Activated CD4-positive, alpha-beta T cell treated with anti-CD3 and anti-CD28 coated beads, Interleukin-2, Interleukin-6, amounts not matched to agents 100 ng/mL and 50 ng/mL, durations not matched to agents 16 hours and 8 hours (primary cell): ENCODE results near the gene N4BP2.
"Not testable (repeated sequence)": the region's sequence is repeated elsewhere in the genome, so short reads cannot be mapped to it uniquely, and the experiment has no call there.

Experiments
- DNase-seq: peaks from one replicate; pipeline ENCODE4 v3.0.0-alpha.2; 2020

Gene N4BP2

DNA sequence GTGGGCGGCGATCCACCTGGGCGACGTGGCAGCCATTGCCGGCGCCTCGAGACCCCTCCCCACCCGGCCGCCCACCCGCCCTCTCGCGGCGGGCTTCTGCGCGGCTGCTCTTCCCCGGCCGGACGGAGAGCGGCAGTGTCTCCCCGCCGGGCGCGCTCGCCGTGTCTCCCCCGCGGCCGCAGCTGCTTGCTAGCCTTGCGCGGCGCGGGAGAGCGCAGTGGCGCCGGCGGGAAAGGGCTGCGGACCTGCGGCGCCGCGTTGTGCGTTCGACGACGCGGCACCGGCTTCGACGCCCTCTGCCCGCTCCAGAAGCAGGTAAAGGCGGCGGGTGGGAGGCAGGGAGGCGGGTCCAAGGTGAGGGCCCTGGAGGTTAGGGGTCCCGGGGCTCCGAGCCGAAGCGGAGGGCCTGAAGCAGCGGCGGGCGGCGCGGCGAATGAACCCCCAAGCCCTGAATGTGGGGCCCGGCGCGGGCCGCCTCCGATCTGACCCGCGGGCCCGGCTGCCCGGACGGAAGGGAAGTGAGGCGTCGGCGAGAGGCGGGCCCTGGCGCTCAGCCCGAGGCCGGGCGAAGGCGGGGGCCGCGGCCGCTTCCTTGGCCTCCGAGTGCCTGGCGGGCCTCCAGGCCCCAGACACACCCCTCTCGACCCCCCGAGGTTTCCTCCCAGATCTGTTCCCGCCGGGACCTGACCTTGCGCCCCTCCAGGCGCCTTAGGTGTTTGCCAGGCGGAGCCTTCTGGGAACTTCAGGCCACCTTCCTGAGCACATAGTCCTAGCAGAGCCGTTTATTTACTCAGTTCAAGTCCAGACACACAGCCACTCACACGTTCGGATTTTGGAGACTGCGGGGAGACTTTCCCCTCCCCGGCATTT, at the start of gene N4BP2:
N4BP2 (plus strand) TSS at position 135 of the 870 bp plus-strand sequence. CDS start 40,491 bp downstream, outside the sequence.
- DNase-seq, result peak; percentile 82

DNA sequence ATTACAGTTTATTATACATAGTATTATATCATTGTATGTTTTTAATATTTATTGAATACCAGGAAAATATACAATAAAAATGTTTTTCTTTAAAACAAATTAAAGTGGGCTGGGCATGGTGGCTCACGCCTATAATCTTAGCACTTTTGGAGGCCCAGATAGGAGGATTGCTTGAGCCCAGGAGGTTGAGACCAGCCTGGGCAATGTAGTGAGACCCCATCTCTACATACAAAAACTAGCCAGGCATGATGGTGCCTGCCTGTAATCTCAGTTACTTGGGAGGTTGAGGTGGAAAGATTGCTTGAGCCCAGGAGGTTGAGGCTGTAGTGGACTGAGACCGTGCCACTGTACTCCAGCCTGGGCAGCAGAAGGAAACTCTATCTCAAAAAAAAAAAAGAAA, 40.6 kb upstream of the N4BP2 start:
- DNase-seq, result no peak

DNA sequence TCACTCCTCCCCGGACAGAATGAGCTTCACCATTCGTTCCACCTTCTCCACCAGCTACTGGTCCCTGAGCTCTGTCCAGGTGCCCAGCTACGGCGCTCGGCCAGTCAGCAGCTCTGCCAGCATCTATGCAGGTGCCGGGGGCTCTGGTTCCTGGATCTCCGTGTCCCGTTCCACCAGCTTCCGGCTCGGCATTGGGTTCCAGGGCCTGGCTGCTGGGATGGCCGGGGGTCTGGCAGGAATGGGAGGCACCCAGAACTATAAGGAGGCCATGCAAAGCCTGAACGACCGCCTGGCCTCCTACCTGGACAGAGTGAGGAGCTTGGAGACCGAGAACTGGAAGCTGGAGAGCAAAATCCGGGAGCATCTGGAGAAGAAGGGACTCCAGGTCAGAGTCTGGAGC, 36.4 kb upstream of the N4BP2 start:
- no peak for DNase-seq

GRCh38 chr4:40021116-40021515, 35.5 kb upstream of the N4BP2 start:
- not testable (repeated sequence) for DNase-seq

DNA sequence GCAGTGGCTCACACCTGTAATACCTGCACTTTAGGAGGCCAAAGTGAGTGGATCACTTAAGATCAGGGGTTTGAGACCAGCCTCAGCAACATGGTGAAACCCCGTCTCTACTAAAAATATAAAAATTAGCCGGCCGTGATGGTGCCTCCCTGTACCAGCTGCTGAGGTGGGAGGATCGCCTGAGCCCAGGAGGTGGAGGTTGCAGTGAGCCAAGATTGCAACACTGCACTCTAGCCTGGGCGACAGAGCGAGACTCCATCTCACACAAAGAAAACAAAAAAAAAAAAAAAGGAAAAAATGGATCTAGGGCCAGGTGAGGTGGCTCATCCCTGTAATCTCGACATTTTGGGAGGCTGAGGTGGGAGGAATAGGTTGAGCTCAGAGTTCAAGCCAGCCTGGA, 32.6 kb upstream of the N4BP2 start:
- not testable (repeated sequence) for DNase-seq

- no peak for DNase-seq
Measured at GRCh38 chr4:40032785-40033184, 23.9 kb upstream of the N4BP2 start.

DNA sequence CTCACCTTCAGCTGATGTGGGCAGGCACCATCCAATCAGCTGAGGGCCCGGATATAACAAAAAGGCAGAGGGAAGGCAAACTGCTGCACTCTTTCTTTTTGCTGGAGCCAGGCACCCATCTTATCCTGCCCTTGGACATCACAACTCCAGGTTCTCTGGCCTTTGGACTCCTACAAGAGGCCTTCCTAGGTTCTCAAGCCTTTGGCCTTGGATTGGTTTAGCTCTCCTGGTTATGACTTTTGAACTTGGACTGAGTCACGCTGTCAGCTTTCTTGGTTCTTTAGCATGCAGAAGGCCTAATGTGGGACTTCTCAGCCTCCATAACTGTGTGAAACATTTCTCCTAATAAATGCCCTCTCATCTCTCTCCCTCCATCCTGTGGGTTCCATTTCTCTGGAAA, 23.0 kb upstream of the N4BP2 start:
- no peak for DNase-seq

GRCh38 chr4:40038977-40039376, 17.7 kb upstream of the N4BP2 start:
- no peak for DNase-seq

DNA sequence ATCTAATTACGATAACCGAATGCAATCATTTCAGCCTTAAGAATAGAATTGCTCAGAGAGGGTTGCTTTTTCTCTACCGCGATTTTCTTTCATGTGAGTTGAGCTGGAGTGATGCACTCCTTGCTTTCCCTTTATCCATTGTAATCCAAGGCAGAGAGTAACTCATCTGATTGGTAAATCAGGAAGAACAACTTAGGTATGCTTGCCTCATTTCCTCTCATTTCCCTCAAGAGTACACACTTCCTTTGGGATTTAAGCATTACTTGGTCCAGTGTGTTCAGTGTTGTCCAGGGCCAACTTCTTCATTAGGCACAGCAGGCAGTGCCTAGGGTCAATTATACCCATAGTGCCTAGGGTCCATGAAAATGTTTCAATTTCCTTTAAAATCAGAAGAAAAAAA, 15.7 kb upstream of the N4BP2 start:
- DNase-seq, result no peak

DNA sequence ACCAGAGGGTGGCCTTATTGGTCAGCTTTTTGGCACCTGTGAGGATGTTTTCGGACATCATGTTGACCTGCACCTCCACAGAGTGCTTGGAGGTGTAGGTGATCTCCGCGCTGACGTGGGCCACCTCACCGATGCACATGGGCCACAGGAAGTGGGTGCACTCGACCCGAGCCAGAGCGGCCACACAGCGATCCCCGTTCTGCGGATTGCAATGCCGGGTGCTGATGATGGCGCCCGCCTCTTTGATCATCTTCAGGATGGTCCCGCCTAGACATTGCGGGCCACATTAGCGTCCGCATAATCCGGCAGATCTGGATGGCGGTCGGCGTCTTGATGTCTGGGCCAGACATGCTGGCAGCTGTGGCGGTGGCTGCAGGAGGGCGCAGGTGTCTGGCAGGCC, 12.9 kb upstream of the N4BP2 start:
- no peak for DNase-seq

DNA sequence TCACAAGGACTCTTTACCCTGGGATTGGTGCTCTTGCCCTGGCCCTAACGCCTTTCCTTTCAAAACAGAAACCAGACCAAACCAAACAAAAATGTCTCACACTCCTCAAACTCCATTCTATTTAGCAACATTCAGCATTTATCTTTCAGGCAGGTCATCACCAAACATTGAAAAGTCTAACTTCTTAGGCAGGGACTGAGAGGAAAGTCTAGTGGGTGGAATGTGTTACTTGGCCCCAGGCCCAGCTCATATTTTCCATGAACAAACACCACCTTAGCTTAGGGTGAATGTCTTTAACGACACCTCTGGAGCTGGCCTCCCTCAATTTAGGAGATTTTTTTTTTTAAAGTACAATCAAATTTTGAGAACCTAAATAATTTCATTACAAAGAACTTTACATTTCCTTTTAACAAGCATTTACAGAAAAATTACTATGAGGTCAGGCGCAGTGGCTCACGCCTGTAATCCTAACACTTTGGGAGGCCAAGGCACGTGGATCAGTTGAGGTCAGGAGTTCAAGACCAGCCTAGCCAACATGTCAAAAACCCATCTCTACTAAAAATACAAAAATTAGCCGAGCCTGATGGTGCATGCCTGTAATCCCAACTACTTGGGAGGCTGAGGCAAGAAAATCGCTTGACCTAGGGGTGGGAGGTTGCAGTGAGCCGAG, 10.2 kb upstream of the N4BP2 start:
- peak; percentile 46 for DNase-seq

GRCh38 chr4:40053161-40053560, 3.5 kb upstream of the N4BP2 start:
- DNase-seq, result no peak

DNA sequence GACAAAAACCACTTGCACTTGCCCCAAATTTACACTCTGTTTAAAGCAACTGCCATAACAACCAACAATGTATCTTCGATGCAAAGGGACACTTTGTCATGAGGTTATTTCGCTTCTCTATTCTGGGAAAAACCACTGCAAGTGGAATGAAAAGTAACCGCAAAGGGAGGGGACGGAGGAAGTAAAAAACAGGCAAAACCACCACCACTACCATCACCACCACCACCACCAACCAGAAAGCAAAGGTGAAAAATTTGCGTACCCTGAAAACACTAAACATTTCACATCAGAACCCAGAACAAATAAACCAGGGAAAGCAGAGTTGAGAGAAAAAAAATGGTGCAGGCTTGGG, 1.2 kb upstream of the N4BP2 start:
- DNase-seq, result peak; percentile 88

DNA sequence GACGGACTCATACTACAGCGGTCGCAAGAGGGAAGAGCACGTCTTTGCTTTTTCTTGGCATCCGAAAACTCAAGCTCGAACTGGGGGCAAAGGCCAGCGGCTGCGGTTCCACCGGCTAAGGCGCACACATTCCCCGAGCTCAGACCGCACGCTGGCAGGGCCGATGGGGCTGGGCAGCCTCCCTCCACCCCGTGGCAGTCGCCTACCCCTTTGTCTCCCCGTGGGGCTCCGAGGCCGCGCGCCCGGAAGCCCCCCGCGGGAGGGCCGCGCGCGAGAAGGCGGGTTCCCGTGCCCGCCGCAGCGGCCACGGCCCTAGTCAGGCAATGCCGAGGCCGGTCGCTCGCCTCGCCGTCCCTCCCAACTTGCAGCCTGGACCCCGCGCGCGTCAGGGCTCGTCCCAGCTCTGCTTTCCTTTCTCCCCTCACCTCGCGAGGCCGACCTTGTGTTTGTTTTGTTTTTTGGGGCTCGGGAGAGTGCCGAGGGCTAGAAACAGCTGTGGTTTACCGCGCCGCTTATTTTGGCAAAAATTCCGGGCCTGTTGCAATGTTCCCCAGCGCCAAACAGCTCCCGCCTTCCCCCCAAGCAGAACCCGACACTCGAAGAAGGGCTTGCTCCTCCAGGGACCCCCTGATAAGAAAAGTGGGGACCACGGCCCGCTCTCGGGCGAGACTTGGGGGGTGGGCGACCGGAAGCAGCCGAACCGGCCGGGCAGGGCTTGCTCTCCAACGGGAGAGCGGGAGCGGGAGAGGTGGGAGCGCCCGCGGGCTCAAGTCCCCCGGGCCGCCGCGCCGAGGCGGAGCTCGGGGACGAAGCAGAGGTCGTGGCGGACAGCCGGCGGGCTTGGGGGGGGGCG, 561 bp upstream of the N4BP2 start:
- peak; percentile 62 for DNase-seq

- DNase-seq, result peak; percentile 91
Measured at GRCh38 chr4:40057586-40058091, 989 bp downstream of the N4BP2 start.

GRCh38 chr4:40058121-40058520, 1.5 kb downstream of the N4BP2 start:
- no peak for DNase-seq

DNA sequence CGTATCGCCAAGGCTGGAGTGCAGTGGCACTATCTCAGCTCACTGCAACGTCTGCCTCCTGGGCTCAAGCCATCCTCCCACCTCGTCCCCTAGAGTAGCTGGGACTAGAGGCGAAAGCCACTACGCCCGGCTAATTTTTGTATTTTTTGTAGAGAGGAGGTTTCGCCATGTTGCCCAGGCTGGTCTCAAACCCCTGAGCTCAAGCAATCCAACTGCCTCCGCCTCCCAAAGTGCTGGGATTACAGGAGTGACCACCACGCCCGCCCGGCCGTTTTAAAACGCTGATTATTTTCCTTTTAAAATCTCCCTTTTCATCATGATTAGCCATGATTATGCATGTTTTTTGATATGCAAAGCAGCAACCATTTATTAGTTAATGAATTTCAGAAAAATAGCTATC, 2.2 kb downstream of the N4BP2 start:
- DNase-seq, result no peak

DNA sequence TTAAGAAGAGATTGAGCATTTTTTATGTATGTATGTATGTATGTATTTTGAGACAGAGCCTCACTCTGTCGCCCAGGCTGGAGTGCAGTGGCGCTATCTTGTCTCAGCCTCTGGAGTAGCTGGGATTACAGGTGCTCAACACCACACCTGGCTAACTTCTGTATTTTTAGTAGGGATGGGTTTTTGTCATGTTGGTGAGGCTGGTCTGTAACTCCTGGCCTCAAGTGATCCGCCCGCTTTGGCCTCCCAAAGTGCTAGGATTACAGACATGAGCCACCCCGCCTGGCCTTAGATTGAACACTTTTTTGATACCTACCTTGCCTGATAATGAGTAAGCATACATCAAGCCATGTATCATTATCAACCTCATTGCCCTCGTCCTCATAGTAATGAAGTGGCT, 2.7 kb downstream of the N4BP2 start:
- no peak for DNase-seq

- DNase-seq, result no peak
Measured at GRCh38 chr4:40065010-40065409, 8.4 kb downstream of the N4BP2 start.

DNA sequence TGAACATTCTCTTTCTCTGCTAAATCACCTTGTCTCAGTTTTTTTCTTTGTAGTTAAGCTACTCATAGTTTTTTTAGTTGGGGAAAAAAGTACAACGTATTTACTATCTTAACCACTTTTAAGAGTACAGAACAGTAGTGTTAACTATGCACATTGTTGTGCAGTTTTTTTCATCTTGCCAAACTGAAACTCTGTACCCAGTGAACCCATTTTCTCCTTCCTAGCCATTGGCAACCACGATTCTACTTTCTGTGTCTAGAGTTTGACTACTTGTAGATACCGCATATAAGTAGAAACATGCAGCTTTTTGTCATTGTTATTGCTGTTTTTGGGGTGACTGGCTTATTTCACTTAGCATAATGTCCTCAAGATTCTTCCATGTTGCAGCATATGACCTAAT, 10.0 kb downstream of the N4BP2 start:
- no peak for DNase-seq

DNA sequence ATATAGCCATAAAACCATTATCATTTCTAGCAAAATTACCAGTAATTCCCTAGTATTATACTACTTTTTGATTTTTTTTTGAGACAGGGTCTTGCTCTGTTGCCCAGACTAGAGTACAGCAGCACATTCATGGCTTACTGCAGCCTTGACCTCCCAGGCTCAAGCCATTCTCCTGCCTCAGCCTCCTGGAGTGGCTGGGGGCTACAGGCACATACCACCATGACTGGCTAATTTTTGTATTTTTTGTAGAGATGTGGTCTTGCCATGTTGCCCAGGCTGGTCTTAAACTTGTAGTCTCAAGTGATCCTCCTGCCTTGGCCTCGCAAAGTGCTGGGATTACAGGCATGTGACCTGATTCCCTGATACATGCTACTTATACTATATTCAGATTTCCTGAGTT, 13.7 kb downstream of the N4BP2 start:
- DNase-seq, result no peak

DNA sequence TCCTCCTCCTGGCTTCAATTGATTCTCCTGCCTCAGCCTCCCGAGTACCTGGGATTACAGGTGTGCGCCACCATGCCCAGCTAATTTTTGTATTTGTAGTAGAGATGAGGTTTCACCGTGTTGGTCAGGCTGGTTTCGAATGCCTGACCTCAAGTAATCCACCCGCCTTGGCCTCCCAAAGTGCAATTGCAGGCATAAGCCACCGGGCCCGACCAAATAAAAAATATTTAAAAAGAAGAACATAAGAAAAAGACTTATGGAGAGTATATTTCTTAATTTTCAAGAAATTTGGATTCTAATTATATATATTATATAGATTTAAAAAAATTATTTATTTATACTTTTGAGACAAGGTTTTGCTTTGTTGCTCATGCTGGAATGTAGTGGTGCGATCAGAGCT, 29.8 kb downstream of the N4BP2 start:
- no peak for DNase-seq

DNA sequence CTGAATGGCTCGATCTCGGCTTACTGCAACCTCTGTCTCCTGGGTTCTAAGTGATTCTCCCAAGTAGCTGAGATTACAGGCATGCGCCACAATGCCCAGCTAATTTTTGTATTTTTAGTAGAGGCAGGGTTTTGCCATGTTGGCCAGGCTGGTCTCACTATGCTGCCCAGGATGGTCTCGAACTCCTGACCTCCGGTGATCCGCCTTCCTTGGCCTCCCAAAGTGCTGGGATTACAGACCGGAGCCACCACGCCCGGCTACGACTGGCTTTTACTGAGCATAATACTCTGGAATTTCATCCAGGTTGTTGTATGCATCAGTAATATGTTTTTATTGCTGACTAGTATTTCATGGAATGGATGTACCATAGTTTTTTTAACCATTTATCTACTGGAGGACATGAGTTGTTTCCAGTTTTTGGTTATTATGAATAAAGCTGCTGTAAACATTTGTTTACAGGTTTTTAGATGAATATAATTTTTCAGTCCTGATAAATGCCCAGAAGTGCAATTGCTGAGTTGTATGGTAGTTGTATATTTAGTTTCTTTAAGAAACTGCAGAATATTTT, 31.2 kb downstream of the N4BP2 start:
- no peak for DNase-seq
